Endothelial cell of umbilical vein (primary cell): ENCODE measurements around the gene TOM1L2. TPM values are rescaled to one million over a fixed set of nuclear protein-coding genes. Genes with fewer than 3 reads are reported as not detected.

Experiments used
- BruUV-seq: library from RNA; stranded (reverse); fragments of 400-500 nt; replicated peaks from 2 replicates; lab custom pipeline; 2021; lab: Mats Ljungman, UMichigan
- CTCF ChIA-PET: fragments of 300-600, 350-600 bp; sonication (Branson Sonifier 250); formaldehyde crosslinking; loops from one replicate; lab custom pipeline; 2021; ENCODE audit warnings: antibody characterized with exemption, inconsistent platforms; lab: Charles Lee
- POLR2A ChIA-PET: fragments of 300-600, 350-600 bp; sonication (Branson Sonifier 250); formaldehyde crosslinking; loops from one replicate; lab custom pipeline; 2021; ENCODE audit warnings: antibody characterized with exemption, inconsistent platforms; lab: Charles Lee
- DNase-seq: peaks from one replicate; pipeline ENCODE4 v3.0.0-alpha.2; 2011; ENCODE audit warnings: low read depth, low spot score
- FAIRE-seq: peaks from 2 replicates; lab custom pipeline; 2011; peaks lifted over from hg19 to GRCh38; lab: Jason Lieb, UNC
- H2AFZ ChIP-seq: 2 replicates; pipeline ENCODE4 v1.6.0; 2012; ENCODE audit warnings: low read depth, low read length, control low read depth, inconsistent platforms
- H3K27ac ChIP-seq: 2 replicates; pipeline ENCODE4 v1.5.1; 2011; ENCODE audit warnings: low read depth, mild to moderate bottlenecking, control low read depth, low read length, moderate library complexity; ENCODE audit not compliant: insufficient read depth
- H3K27me3 ChIP-seq, 2 experiments: 2 replicates each; pipeline versions ENCODE4 v1.6.0 to v1.6.1; 2011; ENCODE audit warnings: low read length in 2 of 2, mixed read lengths in 1 of 2; ENCODE audit not compliant: control insufficient read depth in 2 of 2, insufficient read depth in 2 of 2
- H3K36me3 ChIP-seq, 2 experiments: 2 replicates in 1 of 2; 3 replicates in 1 of 2; pipeline ENCODE4 v1.5.1; 2011; ENCODE audit warnings: low read length in 2 of 2, mild to moderate bottlenecking in 1 of 2, moderate library complexity in 1 of 2; ENCODE audit not compliant: control insufficient read depth in 2 of 2, insufficient read depth in 2 of 2; ENCODE audit errors: extremely low read depth in 1 of 2
- H3K4me1 ChIP-seq: 3 replicates; pipeline ENCODE4 v1.5.1; 2011; ENCODE audit warnings: mild to moderate bottlenecking, low read length; ENCODE audit not compliant: control insufficient read depth, insufficient read depth; ENCODE audit errors: extremely low read depth
- H3K4me2 ChIP-seq: 2 replicates; pipeline ENCODE4 v1.6.1; 2011; ENCODE audit warnings: low read length, control low read depth, mixed read lengths; ENCODE audit not compliant: insufficient read depth
- H3K4me3 ChIP-seq, 3 experiments: fragments of 200-600 bp in 1 of 3; sonication (generic), shearing (Covaris generic) in 1 of 3; replicated peaks in 1 of 3; 2 replicates each; pipeline ENCODE4 v1.5.1; 2011 to 2016; ENCODE audit warnings: control low read depth in 3 of 3, low read length in 3 of 3, mild to moderate bottlenecking in 2 of 3, inconsistent platforms in 1 of 3, low read depth in 1 of 3, moderate library complexity in 1 of 3; ENCODE audit not compliant: insufficient read depth in 1 of 3
- H3K79me2 ChIP-seq: 2 replicates; pipeline ENCODE4 v1.6.0; 2012; ENCODE audit warnings: low read length, inconsistent platforms; ENCODE audit not compliant: control insufficient read depth, insufficient read depth
- H3K9ac ChIP-seq: replicated peaks from 2 replicates; pipeline ENCODE3; 2011; ENCODE audit warnings: low read length, control low read depth; ENCODE audit not compliant: insufficient read depth; ENCODE audit errors: extremely low read depth
- H3K9me1 ChIP-seq: replicated peaks from 3 replicates; pipeline ENCODE4 v1.6.0; 2011; ENCODE audit warnings: mild to moderate bottlenecking, low read length; ENCODE audit not compliant: control insufficient read depth, insufficient read depth; ENCODE audit errors: extremely low read depth
- H3K9me3 ChIP-seq: replicated peaks from 2 replicates; pipeline ENCODE4 v1.5.1; 2012; ENCODE audit warnings: low read length, inconsistent platforms; ENCODE audit not compliant: control insufficient read depth, insufficient read depth
- H4K20me1 ChIP-seq: replicated peaks from 2 replicates; pipeline ENCODE3; 2011; ENCODE audit warnings: mild to moderate bottlenecking, low read length; ENCODE audit not compliant: control insufficient read depth, insufficient read depth; ENCODE audit errors: extremely low read depth
- CTCF ChIP-seq, 2 donors: IDR thresholded peaks; 1 replicate in 1 of 2; 2 replicates in 1 of 2; pipeline ENCODE4 v1.5.1; 2011; ENCODE audit warnings: low read length in 2 of 2, mild to moderate bottlenecking in 2 of 2, moderate library complexity in 2 of 2, control low read depth in 1 of 2, inconsistent platforms in 1 of 2, low read depth in 1 of 2; ENCODE audit not compliant: insufficient read depth in 1 of 2; ENCODE audit errors: extremely low read depth in 1 of 2
- EZH2 ChIP-seq: IDR thresholded peaks from 2 replicates; pipeline ENCODE4 v1.6.1; 2012; ENCODE audit warnings: borderline replicate concordance, low read depth, mild to moderate bottlenecking, moderate library complexity, low read length, inconsistent platforms; ENCODE audit not compliant: severe bottlenecking
- FOS ChIP-seq: IDR thresholded peaks from 2 replicates; pipeline ENCODE4 v1.6.1; 2011; ENCODE audit warnings: mild to moderate bottlenecking, low read length, moderate library complexity, borderline replicate concordance; ENCODE audit not compliant: insufficient read depth
- GATA2 ChIP-seq: IDR thresholded peaks from 2 replicates; pipeline ENCODE4 v1.7.0; 2011; ENCODE audit warnings: low read depth, mild to moderate bottlenecking, moderate library complexity, mixed read lengths, low read length; ENCODE audit not compliant: insufficient read length, insufficient read depth
- JUN ChIP-seq: IDR thresholded peaks from 2 replicates; pipeline ENCODE4 v1.6.1; 2011; ENCODE audit warnings: borderline replicate concordance, low read depth; ENCODE audit not compliant: insufficient read length, insufficient read depth
- MAX ChIP-seq: IDR thresholded peaks from 2 replicates; pipeline ENCODE4 v1.6.1; 2011; ENCODE audit not compliant: insufficient read depth, insufficient read length
- MYC ChIP-seq: IDR thresholded peaks from one replicate; pipeline ENCODE4 v1.6.1; 2011; ENCODE audit warnings: mild to moderate bottlenecking, low read depth, low read length
- POLR2A ChIP-seq: IDR thresholded peaks from 2 replicates; pipeline ENCODE4 v1.6.1; 2012; ENCODE audit warnings: low read depth, mild to moderate bottlenecking, control low read depth, low read length
- POLR2AphosphoS5 ChIP-seq: IDR thresholded peaks from 2 replicates; pipeline ENCODE4 v1.6.1; 2012; ENCODE audit warnings: low read depth, mild to moderate bottlenecking, control low read depth, low read length, moderate library complexity; ENCODE audit not compliant: insufficient read depth
- dilution Hi-C: fragments of 300-500 bp; cut with MboI; formaldehyde crosslinking; loops from one replicate; pipeline ENCODE4 v1.15.0; 2019; ENCODE audit warnings: low sequenced_read_pairs; ENCODE audit not compliant: extremely low pct_ligation_motif_present
- intact Hi-C: fragments of 100-400 bp; cut with micrococcal nuclease; formaldehyde crosslinking; loops from one replicate; pipeline ENCODE4 v1.10.0; 2022
- polyA plus RNA-seq, 4 experiments: library from polyadenylated mRNA; depleted of rRNA in 3 of 4; stranded (reverse) in 3 of 4; unstranded in 1 of 4; fragments of >200 nt; gene quantifications; 2 replicates each; pipeline versions ENCODE4 v1.2.1 to v1.2.3, GENCODE V29; 2011 to 2012; ENCODE audit warnings: missing spikeins in 1 of 4
- total RNA-seq: library from RNA; stranded (reverse); gene quantifications from 2 replicates; pipeline ENCODE4 v1.2.3, GENCODE V29; 2021

TOM1L2 gene
- total and polyA plus RNA-seq, 2 donors (not counting 3 experiments of a cell fraction or from before 2014, with no cell fraction given): 31.7 to 37.6 TPM

DNA sequence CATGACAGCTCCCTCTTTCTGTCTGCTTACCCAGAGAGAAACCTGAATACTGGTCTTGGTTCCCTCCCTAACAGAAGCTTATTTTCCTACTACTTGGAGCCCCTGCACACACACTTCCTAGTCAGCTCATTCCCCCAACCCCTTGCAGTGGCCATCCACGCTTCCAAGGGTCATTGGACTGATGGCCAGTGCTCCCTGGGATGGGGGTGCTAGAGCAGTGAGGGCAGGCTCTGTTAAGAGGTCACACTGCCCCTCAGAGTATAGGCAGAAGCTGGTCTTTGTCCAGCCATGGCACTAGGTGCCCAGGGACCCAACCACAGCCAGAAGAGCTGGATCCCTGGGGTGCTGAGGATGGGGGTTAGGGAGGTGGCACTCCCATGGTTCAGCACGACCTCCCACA is 13.0 kb upstream of the TOM1L2 start:
- Histone ChIP-seq H3K9ac (no peak overlapping the region), H3K27ac (no peak overlapping the region), H3K79me2 (no peaks in the 10 kb centered on the region), H3K4me2 (no peak overlapping the region), H3K4me1 (no peaks in the 10 kb centered on the region), H4K20me1 (no peaks in the 10 kb centered on the region), H2AFZ (no peak overlapping the region), H3K4me3 (no peak overlapping the region), H3K9me3 (no peaks in the 10 kb centered on the region), H3K9me1 (no peaks in the 10 kb centered on the region), H3K36me3 (no peaks in the 10 kb centered on the region), H3K27me3 (no peaks in the 10 kb centered on the region)
- intact Hi-C loops (no loop called here), dilution Hi-C loops (no loop called here)
- CTCF ChIA-PET: interaction anchor here (1.0 to 3.1 kb wide), 11 partner anchors 10 to 94 kb away, joined by 3 to 21 read pairs (median 3); partner anchors contain the start of genes DRC3 and TOM1L2
- no peak for FAIRE-seq
- no peak for DNase-seq
- no TSS peak for BruUV-seq
- TF ChIP-seq FOS (no peak), MYC (no peak), POLR2AphosphoS5 (no peak), EZH2 (no peak), CTCF (IDR thresholded peaks at IDR 0.05; ENCODE audit: extremely low read depth in 1 of 2, insufficient read depth in 1 of 2, low read depth in 1 of 2, low read length in 2 of 2) (no peak), MAX (no peak), POLR2A (no peak), GATA2 (no peak), JUN (no peak)
- POLR2A ChIA-PET: no interaction called here
